ENCODE data around the gene LNP1. TPM values are rescaled to one million over a fixed set of nuclear protein-coding genes. Genes with fewer than 3 reads are reported as not detected.
A peak's percentile ranks its signal among the peaks of the same experiment; 100 is the strongest.

Gene LNP1
- polyA plus RNA-seq, 4 donors: 7.0 to 9.9 (median 8.3) TPM

DNA sequence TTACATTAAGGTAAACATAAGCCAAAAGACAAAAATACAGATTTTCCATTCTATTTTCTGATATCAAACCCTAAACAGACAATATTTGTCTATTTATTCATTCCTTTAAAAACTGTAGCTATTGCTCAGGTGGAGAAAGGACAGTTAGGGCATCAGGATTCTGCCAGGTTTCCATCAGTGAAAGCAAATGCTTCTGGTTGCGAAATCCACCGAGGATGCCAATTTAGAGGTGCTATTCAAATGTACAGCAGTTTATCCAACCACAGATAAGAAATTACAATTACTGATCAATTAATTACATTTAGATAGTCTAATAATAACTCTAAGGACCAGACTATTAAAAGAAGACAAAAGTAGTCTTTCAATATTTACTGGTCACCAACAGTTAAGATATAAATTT is 4.4 kb upstream of the LNP1 start:
- DNase-seq (ENCODE audit: low read depth in 4 of 4, low spot score in 2 of 4): no peak

DNA sequence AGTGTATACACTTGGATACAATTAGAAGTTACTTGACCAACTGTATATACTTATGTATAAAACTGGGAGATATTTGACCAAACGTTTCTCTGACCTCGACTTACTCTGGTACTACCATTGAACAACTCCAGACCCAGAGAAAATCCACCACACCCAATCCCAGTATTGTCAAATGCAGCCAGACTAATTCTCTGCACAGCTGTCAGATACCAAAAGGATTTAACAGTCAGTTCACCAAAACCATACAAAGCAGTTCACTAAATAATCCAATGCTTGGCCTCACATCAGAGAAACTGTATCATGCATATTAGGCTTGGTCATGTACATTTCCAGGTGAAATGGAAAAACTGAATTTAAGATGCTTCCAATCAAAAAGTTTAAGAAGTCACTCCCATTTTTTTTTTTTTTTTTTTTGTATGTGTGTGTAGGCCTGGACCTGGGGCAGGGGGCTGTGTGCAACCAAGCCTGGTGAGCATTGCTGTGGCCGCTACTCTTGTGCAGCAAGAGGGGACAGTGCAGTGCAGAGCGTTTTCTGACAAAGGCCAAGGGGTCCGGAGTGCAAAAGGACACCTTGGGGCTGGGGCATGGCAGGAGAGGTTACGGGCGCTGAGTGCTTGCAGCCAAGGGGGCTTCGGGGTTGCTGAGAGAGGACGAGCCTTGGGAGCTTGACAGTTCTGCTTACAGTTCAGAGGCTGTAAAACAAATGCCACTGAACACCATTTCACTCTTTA is 1.8 kb upstream of the LNP1 start:
- no peak for DNase-seq (ENCODE audit: low read depth in 4 of 4, low spot score in 2 of 4)

DNA sequence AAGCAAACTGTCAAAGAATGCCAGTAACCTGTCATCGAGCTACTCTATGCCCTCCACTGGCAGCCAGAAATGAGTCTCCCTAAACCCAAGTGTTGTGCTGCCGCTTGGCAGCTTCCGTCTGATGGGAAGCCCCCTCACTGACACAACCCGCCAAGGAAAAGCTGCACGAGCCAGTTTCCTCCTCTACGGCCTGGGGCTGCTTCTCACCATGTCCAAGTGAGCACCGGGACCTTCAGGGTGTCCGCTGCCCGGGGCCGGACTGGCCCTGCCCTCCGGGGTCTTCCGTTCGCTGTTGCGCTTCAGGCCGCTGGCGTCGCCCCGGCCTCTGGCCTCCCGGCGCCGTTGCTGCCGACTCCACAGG is 940 bp upstream of the LNP1 start:
- DNase-seq (ENCODE audit: low read depth in 4 of 4, low spot score in 2 of 4): peak in 1 of 4 donors; percentile 5

DNA sequence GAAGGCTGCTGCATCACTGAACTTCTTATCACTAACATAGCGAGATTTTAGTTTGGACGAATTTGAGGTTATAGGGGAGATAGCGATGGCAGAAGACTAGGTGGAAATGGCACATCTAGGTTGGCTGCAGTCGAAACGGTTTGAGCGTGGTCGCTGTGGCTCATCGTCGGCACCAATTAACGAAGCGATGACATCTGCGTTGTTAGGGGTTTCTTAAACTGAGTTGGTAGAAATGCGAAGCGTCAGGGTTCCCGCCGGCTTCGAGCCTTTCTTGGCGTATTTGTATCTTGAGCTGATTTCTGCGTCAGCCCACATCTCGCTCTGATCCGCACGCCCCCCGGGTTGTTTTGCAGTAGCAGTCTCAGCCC is 319 bp downstream of the LNP1 start:
- peak in 2 of 4 donors; percentile 26 to 92 for DNase-seq (ENCODE audit: low read depth in 4 of 4, low spot score in 2 of 4)

DNA sequence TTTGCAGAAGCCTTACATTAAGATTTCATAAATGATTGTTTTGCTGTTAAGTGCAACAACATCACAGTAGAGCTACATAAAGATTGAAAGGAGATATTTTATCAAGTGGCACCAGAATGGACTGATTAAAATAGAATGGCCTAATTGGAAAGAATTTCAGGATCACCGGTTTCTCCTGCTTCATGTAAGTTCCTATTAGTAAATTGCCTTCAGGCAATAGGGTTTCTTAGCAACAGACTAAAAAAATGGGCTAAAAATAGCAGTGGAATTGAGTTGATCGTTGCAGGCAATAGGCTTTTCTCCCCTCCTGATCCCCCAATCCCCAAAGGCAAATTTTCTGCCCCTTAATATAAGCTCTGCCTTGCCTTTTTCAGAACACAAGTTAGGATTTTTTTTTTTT is 917 bp downstream of the LNP1 start:
- DNase-seq (ENCODE audit: low read depth in 4 of 4, low spot score in 2 of 4): peak in 1 of 4 donors; percentile 28

DNA sequence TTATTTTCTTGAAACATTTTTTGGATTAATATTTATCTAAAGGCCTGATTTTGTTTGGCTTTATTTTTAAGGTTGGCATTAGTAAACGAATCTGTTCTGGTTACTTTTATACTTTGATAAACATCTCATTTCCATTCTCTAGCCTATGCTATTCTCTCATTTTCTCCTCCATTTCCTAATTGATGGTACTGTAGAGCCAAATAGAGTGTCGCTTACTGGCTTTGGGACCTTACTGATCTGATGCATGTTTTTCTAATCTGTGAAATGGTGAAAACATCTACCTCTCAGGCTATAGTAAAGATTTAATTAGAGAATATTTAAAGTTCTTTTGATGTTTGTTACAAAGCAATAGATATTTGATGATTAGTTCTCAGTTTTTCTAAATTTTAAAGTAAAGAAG is 1.6 kb downstream of the LNP1 start:
- no peak for DNase-seq (ENCODE audit: low read depth in 4 of 4, low spot score in 2 of 4)

DNA sequence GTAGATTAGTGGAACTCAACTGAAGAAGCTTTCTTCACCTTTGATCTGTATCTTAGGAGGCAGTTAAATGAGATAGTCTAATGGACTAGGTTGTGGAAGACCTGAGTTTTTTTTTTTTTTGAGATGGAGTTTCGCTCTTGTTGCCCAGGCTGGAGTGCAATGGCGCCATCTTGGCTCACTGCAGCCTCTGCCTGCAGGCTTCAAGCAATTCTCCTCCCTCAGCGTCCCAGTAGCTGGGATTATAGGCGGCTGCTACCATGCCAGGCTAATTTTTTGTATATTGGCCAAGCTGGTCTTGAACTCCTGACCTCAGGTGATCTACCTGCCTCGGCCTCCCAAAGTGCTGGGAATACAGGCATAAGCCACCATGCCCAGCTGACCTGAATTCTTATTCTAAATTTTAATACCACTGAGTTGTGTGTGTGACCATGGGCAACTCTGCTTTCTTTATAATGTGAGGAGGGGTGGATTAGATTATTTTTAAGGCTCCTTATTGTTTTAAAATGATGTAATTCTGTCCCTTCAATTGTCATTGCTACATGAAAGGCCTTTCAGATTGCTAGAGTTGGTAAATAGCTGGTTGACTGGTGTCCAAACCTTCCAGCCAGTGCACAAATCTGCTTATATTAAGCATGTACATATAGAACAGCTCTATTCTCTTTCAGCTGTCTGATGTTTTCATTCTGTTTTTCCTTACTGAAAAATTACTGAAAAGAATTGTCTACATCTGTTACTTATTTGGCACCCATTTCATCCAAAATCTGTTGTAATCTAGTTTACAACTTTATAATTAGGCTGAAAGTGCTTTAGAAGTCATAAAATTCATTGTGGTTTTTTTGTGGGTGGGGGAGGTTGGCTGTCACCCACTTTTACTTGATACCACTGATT is 2.3 kb downstream of the LNP1 start:
- no peak for DNase-seq (ENCODE audit: low read depth in 4 of 4, low spot score in 2 of 4)

DNA sequence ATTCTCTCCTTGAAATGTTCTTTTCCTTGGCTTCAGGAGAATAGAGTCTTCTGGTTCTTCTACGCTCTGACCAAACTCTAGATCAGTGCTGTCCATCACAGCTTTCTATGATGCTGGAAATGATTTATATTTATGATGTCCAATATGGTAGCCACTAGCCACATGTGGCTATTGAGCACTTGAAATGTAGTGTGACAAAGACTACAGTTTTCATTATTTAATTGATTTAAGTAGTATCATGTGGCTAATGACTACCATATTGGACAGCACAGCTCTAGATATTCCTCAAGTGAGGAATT is 2.9 kb downstream of the LNP1 start:
- no peak for DNase-seq (ENCODE audit: low read depth in 4 of 4, low spot score in 2 of 4)

DNA sequence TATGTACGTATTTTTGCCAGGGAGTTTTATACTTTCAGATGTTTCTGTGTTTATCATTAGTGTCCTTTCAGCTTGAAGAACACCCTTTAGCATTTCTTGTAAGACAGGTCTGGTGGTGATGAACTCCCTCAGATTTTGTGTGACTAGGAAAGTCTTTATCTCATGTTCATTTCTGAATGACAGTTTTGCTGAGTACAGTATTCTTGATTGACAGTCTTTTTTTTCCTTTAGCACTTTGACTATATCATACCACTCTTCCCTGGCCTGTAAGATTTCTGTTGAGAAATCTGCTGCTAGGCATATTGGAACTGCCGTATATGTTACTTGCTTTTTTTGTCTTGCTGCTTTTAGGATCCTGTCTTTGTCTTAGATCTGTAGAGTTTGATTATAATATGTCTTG is 5.8 kb downstream of the LNP1 start:
- DNase-seq (ENCODE audit: low read depth in 4 of 4, low spot score in 2 of 4): no peak

DNA sequence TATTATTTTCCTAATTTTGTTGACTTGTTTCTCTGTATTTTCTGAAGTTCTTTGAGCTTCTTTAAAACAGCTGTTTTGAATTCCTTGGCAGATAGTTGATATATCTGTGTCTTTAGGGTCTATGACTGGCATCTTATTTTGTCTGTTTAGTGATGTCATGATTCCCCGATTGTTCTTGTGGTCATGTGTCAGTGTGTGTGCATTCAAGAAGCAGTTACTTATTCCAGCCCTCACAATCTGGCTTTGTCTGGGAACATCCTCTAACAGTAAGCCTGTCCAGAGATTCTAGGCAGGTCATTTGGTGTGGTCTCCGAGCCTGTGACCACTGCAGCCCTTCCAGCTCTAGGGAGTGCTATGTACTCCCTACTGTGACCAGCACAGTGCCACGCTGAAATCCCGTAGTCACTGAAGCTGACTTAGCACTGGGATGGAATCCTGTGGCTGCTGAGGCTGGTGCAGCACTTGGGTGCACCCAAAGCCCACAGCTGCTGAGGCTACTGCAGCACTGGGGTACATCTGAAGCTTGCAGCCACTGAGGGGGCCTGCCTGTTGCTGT is 6.7 kb downstream of the LNP1 start:
- DNase-seq (ENCODE audit: low read depth in 4 of 4, low spot score in 2 of 4): no peak

DNA sequence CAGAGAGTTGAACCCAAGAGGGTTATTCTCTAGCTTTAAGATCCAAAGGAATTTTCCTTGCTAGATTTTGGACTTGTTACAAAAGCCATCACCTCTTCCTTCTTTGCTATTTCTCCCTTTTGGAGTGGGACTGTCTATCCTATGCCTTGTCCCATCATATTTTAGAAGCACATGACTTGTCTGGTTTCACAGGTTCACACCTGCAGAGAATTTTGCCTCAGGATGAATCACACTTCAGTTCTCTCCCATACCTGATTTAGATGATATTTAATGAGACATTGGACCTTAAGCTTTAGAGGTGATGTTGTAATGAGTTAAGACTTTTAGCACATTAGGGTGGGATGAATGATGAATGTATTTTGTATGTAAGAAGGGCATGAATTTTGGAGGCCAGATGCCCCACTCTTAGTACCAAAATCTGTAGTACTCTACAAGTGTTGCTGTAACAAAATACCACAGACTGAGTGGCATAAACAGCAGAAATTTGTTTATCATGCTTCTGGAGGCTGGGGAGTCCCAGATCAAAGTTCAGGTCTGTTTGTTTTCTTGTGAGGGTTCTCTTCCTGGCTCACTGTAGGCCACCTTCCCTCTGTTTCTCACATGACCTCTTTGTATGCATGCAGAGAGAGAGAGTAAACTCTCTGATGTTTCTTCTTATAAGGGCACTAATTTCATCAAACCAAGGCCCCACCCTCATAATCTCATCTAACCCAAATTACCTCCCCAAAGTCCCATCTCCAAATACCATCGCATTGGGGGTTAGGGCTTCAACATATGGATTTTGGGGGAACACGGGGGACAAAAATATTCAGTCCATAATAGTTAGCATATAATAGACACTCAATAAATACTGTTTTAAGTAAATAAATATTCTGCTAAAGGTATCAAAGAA is 10.0 kb downstream of the LNP1 start:
- DNase-seq (ENCODE audit: low read depth in 4 of 4, low spot score in 2 of 4): no peak

DNA sequence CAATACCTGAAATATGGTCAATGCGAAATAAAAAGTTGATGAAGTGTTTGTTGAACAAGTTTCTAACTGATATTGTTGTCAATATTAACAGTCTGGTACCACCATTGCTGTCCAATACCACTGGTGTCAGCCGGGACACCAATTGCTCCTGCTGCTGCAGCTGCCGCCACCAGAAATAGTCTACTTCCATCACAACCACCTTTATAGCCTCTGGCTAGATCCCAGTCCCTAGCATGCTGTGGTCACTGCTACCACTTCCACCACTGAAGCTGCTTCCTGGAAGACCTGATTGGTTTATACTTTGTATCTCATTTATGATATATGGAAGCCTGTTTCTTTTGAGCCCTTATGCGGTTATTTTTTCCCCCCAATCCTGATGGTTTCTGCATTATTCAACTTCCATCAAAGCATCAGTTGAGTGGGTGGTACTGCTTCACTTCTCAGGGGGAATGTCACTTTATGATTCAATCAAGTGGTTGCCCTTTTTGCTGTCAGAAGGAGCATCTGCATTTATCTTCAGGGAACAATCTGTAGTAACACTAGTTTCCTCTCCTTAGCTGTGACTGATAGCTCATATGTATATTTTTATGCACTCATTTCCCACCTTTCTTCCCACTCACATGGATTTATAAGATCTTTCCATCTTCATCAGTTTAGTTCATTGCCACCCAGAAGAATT is 11.7 kb downstream of the LNP1 start:
- no peak for DNase-seq (ENCODE audit: low read depth in 4 of 4, low spot score in 2 of 4)

DNA sequence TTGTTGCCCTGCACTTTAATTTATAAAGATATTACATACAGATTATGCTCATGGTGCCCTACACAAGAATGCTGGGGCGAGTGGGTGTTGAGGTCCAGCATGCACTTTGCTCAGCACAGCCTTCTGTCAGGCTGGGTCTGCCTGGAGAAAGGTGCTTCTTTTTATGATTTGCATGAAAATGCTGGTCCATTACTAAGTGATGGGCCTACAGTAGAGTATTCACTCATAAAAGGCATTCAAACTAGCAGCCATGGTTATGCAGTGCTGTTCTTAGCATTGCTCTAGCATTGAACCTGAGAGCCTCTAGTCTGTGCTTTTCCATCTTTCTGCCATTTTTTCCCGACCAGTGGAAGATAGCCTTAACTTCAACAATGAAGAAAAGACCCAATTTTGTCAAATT is 12.3 kb downstream of the LNP1 start:
- no peak for DNase-seq (ENCODE audit: low read depth in 4 of 4, low spot score in 2 of 4)

DNA sequence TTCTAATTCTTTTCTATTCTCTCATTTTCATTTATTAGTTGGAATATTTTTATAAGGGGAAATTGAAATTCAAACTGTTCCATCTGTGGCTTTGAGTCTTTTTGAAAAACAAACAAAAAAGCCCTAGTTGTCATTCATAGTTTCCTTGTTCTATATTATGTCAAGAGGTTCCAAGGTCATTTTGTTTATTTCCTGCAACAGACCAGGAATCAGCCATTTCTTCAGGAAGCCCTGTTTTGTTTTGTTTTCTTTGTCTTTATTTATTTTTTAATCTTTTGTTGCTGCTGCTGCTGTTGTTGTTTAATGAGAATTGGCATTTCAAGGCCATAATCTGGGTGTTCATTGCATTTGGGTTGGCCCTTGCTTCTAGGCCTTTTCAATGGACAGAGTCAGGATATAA is 14.8 kb downstream of the LNP1 start:
- DNase-seq (ENCODE audit: low read depth in 4 of 4, low spot score in 2 of 4): no peak

DNA sequence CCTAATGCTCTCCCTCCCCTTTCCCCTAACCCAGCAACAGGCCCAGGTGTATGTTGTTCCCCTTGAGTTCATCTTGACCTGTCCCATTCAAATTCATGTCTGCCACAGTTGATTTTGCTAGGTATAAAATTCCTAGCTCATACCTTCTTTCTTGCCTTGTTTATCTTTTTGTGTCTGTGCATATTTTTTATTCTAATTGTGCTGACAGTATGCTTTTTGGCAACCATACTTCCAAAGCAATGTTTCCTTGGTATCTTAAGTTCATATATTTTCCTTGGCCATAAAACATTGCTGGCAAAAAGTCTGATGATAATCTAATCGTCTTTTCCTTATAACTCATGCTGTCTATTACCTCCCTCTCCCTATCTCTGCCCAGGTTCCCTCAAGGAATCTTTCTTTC is 15.5 kb downstream of the LNP1 start:
- DNase-seq (ENCODE audit: low read depth in 4 of 4, low spot score in 2 of 4): no peak

DNA sequence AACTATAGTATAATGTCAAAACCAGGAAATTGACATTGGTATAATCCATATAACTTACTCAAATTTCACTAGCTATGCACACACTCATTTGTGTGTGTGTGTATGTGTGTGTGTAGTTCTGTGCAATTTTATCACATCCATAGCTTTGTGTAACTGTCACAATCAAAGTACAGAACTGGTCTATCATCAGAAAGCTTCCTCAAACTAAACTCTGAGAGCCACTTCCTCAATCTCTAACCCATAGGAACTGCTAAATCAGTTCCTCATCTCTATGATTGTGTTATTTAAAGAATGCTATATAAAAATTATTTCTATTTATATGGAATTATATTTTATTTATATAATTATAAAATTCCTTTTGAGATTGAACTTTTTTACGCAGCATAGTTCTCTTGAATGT is 18.1 kb downstream of the LNP1 start:
- DNase-seq (ENCODE audit: low read depth in 4 of 4, low spot score in 2 of 4): no peak

DNA sequence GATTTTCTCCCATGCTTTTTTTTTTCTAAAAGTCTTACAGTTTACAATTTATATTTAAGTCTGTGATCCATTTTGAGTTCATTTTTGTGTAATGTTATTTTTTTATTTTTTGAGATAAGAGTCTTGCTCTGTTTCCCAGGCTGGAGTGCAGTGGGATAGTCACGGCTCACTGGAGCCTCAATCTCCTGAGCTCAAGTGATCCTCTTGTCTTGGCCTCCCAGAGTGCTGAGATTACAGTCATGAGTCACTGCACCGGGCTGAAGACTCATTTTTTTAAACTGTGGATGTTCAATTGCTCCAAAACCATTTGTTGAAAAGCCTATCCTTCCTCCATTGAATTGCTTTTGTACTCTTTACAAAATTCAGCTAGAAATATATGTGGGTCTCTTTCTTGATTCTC is 19.5 kb downstream of the LNP1 start:
- DNase-seq (ENCODE audit: low read depth in 4 of 4, low spot score in 2 of 4): no peak

DNA sequence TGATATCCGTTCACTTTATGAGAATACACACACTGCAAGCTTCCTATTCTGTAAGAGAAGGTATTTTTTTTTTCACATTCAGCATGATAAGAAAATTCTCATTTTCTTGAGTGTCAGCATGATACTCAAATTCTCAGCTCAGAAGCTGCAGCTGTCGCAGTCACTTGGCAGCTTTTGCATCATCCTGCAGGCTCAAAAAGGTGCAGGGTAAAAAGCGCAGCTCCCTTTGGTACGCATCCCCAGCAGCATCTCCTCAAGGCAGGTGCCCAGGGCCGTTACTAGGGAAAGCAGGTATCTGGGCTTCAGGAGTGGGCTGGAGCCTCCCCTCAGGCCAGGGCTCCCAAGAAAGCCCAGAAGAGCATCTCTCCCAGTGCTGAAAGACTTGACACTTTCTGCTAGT is 22.3 kb downstream of the LNP1 start:
- DNase-seq (ENCODE audit: low read depth in 4 of 4, low spot score in 2 of 4): no peak

DNA sequence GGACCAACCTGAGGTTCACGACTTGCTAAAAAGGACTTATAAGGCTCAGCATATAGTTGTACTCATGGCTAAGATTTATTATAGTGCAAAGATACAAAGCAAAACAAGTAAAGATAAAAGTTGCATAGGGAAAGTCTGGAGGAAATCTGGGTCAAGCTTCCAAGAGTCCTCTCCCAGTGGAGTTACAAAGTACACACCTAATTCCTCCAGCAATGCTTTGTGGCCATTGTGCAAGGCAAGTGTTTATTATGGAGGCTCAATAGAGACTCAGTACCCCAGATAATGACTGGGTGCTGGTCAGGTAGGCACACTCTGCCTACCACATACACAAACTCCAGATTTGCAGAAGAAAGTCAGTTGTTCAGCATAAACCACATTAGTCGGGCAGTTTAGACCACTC is 22.9 kb downstream of the LNP1 start:
- DNase-seq (ENCODE audit: low read depth in 4 of 4, low spot score in 2 of 4): no peak

DNA sequence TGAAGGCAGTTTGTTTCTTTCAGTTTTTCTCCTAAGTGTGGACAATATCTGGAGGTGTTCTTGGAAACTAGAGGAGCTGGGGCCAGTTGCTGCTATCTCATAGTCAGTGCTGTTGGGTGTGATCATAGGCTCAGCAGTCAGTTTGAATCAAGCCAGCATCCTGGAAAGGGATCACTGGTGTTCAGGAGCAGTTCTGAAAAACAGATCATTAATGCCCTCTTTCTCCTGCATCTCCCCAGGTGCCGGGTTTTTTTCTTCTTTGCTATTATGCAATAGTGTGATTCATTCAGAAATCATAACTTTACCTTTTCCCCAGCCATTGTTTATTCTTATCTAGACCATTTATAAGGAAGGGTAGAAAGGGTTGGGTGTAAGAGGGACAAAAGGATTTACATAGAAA is 24.0 kb downstream of the LNP1 start:
- no peak for DNase-seq (ENCODE audit: low read depth in 4 of 4, low spot score in 2 of 4)
